Mesothelial cell of epicardium (in vitro differentiated cells): ENCODE data around the gene CAND1. TPM values are rescaled to one million over a fixed set of nuclear protein-coding genes. Genes with fewer than 3 reads are reported as not detected.

Experiments
- DNase-seq, 2 experiments: peaks; one replicate each; pipeline ENCODE4 v3.0.0; 2021; ENCODE audit warnings: low spot score in 2 of 2; ENCODE audit not compliant: unreplicated experiment in 2 of 2
- H3K27ac Mint-ChIP-seq: 2 replicates; pipeline ENCODE4 v1.8.0; 2021; ENCODE audit warnings: mixed read lengths
- H3K27me3 Mint-ChIP-seq: 2 replicates; pipeline ENCODE4 v1.8.0; 2021; ENCODE audit warnings: low read depth, mixed read lengths
- H3K36me3 Mint-ChIP-seq: 2 replicates; pipeline ENCODE4 v1.8.0; 2021; ENCODE audit warnings: mixed read lengths
- H3K4me1 Mint-ChIP-seq: 2 replicates; pipeline ENCODE4 v1.8.0; 2021; ENCODE audit warnings: mixed read lengths
- H3K4me3 Mint-ChIP-seq: 2 replicates; pipeline ENCODE4 v1.8.0; 2021; ENCODE audit warnings: mild to moderate bottlenecking, moderate library complexity, mixed read lengths
- H3K9me3 Mint-ChIP-seq: 2 replicates; pipeline ENCODE4 v1.8.0; 2021; ENCODE audit warnings: mixed read lengths
- CTCF ChIP-seq: fragments of 200-600 bp; sonication (generic); IDR thresholded peaks from one replicate; pipeline ENCODE4 v1.5.0; 2021; ENCODE audit warnings: antibody characterized with exemption; ENCODE audit not compliant: unreplicated experiment
- total RNA-seq: library from RNA; stranded (reverse); gene quantifications from 3 replicates; pipeline ENCODE4 v1.2.1, GENCODE V29; 2021

The CAND1 gene
- total RNA-seq, 1 donor from 2014 or later, result 270 TPM

- peaks cover 7% of the 10 kb centered on the region for H3K9me3 Mint-ChIP-seq
- peaks cover 55% of the 10 kb centered on the region for H3K36me3 Mint-ChIP-seq
- H3K4me3 Mint-ChIP-seq, result no peak overlapping the region
- H3K4me1 Mint-ChIP-seq, result no peaks in the 10 kb centered on the region
- DNase-seq, result no peak
- no peaks in the 10 kb centered on the region for H3K27me3 Mint-ChIP-seq
- TF ChIP-seq CTCF, result no peak
- H3K27ac Mint-ChIP-seq, result peak overlapping the region; percentile 1
Measured at GRCh38 chr12:67318786-67319185, 49.6 kb downstream of the CAND1 start.

- no peak overlapping the region for H3K4me3 Mint-ChIP-seq
- no peak overlapping the region for H3K27ac Mint-ChIP-seq
- peaks cover 19% of the 10 kb centered on the region for H3K9me3 Mint-ChIP-seq
- H3K36me3 Mint-ChIP-seq, result peaks cover 50% of the 10 kb centered on the region
- no peak for DNase-seq
- H3K4me1 Mint-ChIP-seq, result no peaks in the 10 kb centered on the region
- H3K27me3 Mint-ChIP-seq, result no peaks in the 10 kb centered on the region
- no peak for TF ChIP-seq CTCF
Measured at GRCh38 chr12:67319936-67320335, 50.8 kb downstream of the CAND1 start.

GRCh38 chr12:67320614-67321295 is 51.6 kb downstream of the CAND1 start:
- Mint-ChIP-seq H3K4me3 (no peak overlapping the region), H3K4me1 (no peaks in the 10 kb centered on the region), H3K36me3 (peaks cover 49% of the 10 kb centered on the region), H3K9me3 (peaks cover 27% of the 10 kb centered on the region), H3K27me3 (no peaks in the 10 kb centered on the region), H3K27ac (peak overlapping the region; percentile 26)
- no peak for DNase-seq
- no peak for TF ChIP-seq CTCF

GRCh38 chr12:67322580-67322979 is 53.4 kb downstream of the CAND1 start:
- no peak for TF ChIP-seq CTCF
- Mint-ChIP-seq H3K36me3 (peaks cover 41% of the 10 kb centered on the region), H3K27ac (no peak overlapping the region), H3K27me3 (no peaks in the 10 kb centered on the region), H3K9me3 (peaks cover 28% of the 10 kb centered on the region), H3K4me1 (no peaks in the 10 kb centered on the region), H3K4me3 (no peak overlapping the region)
- no peak for DNase-seq

- H3K27me3 Mint-ChIP-seq, result no peaks in the 10 kb centered on the region
- H3K36me3 Mint-ChIP-seq, result peaks cover 39% of the 10 kb centered on the region
- DNase-seq, result no peak
- no peak overlapping the region for H3K4me3 Mint-ChIP-seq
- H3K27ac Mint-ChIP-seq, result no peak overlapping the region
- TF ChIP-seq CTCF, result no peak
- H3K4me1 Mint-ChIP-seq, result no peaks in the 10 kb centered on the region
- peaks cover 28% of the 10 kb centered on the region for H3K9me3 Mint-ChIP-seq
Measured at GRCh38 chr12:67323007-67323406, 53.8 kb downstream of the CAND1 start.
